Measurements from ENCODE around the gene CHST8.
"Not testable (repeated sequence)": the region's sequence is repeated elsewhere in the genome, so short reads cannot be mapped to it uniquely, and the experiment has no call there.

The CHST8 gene
- total RNA-seq: 0 to 1.1 (median 0) reads per million in 17 experiments

DNA sequence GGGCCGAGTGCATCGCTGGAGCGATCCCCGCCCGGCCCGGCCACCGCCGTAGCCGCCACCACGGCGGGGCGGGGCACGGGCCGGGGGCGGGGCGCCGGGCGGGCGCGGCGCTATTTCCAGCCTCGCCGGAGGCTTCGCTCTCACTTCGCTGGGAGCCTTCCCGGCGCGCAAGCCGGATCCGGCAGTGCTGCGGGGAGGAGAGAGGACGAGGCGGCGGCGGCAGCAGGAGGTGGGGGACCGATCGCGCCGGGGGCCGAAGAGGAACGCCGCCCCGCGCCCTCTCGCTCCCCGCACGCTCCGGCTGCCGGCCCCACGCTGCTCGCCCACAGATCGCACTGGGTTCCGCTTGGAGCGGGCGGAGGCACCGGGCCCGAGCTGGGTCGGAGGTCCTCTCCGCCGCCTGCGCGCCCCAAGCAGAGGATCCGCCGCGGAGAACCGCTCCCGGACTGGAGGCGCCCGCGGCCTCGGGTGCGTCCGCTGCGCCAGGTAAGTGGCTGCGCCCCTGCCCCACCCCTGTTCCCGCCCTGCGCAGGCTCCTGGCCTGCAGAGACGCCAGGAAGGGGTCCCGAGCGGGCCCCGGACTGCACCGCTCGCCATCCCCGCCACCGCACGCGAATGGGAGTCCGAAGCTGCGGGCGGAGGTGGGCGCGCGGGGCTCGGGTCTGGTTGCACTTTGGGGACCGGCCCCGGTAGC lies at the start of gene CHST8:
TSS of gene CHST8 (plus strand) at position 143 of the 694 bp plus-strand sequence. CDS start 67,309 bp downstream, outside the sequence.
- DNase-seq: peak in 3 of 4 experiments; percentile 9 to 40 (median 20)

- no peak for DNase-seq
These were observed 48.8 kb upstream of the CHST8 start for GRCh38 chr19:33572929-33573328.

GRCh38 chr19:33574824-33575223 lies 46.9 kb upstream of the CHST8 start:
- no peak for DNase-seq

DNA sequence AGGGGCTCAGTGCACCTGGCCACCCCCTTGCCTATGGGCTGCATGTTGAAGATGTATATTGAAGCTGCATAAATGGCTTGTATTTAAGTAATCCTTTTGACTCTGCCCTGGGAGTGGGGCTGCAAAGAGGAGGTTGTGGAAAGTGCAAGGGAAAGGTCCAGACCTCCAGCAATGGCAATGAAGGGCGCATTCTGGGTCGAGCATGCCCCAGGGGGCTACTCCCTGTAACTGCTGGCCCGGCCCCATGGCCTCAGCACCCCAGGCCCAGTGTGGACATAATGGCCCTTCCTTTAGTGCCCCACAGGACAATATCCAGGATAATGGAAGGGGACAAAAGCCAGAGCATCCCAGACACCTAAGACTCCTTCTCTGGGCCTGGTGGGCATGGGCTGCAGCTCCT lies 43.1 kb upstream of the CHST8 start:
- DNase-seq: no peak

DNA sequence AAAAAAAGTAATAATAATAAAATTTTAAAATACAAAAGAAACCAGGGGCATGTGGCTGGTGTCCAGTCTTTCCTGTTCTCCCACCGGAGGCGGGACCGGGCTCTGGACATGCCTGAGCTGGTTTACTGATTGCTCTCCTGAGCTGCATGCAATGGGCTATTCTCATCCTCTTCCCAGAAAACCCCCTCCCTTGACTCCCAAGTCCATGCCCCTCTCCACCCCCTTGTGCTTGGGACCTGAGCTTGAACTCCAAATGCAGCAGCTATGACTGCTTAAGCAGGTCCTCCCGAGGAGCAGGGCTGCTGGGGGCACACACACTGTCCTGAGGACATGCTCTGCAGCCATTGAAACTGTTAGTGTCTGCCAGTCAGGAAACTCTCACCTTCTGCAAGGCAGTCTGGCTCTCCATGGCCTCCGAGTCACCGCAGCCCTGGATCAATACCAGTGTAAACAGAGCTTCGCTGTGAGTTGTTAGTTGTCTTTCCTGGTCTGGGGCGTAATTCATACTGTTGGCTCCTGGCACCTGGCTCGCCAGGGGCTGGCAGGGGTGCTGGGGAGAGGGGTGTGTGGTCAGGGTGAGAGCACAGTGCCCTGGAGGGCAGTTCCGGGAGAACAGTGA lies 41.6 kb upstream of the CHST8 start:
- DNase-seq: no peak

GRCh38 chr19:33580645-33581037 lies 41.1 kb upstream of the CHST8 start:
- DNase-seq: no peak

GRCh38 chr19:33582914-33583313 lies 38.8 kb upstream of the CHST8 start:
- no peak for DNase-seq

GRCh38 chr19:33587150-33587549 lies 34.6 kb upstream of the CHST8 start:
- no peak for DNase-seq

- no peak for DNase-seq
These were observed 31.5 kb upstream of the CHST8 start for GRCh38 chr19:33590224-33590623.

- no peak for DNase-seq
These were observed 26.0 kb upstream of the CHST8 start for GRCh38 chr19:33595783-33596182.

GRCh38 chr19:33601583-33601982 lies 20.2 kb upstream of the CHST8 start:
- DNase-seq: no peak

- no peak for DNase-seq
These were observed 19.1 kb upstream of the CHST8 start for GRCh38 chr19:33602576-33603204.

DNA sequence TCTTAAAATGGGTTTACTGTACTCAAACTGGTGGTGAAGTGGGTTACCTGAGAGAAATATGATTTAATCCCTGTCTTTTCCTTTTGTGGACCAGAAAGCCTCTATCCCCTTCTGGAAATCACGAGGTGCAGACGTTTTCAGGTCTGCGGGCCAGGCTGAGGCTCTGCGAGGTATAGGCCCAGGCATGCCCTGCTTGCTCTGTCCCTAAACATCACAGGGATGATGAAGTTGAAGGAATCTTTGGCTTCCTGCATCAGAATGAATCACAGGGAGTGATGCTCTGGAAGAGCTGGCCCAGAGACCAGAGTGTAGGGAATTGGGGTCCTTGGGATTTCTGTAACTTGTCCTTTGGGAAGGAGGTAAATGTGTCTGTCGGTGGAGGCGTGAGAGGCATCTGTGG lies 18.4 kb upstream of the CHST8 start:
- DNase-seq: no peak

DNA sequence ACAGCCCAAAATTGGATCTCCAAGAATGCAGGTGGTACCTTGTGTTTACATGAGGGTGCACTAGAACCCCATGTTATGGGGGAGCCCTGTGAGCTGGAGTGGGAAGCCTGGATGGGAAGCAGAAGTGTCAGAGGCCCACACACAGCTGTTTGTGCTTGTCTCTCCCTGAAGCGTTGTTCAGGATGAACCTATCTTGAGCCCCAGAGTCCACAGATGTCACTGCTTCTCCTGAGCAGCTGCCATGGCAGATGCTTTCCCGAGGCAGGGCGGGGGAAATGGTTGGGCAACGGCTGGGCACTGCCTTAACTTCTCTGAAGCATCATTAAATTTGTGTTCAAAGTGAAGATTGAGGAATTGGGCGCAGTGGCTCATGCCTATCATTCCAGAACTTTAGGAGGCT lies 17.1 kb upstream of the CHST8 start:
- no peak for DNase-seq

- not testable (repeated sequence) for DNase-seq
These were observed 15.9 kb upstream of the CHST8 start for GRCh38 chr19:33605803-33606295.

GRCh38 chr19:33606556-33606955 lies 15.2 kb upstream of the CHST8 start:
- no peak for DNase-seq

DNA sequence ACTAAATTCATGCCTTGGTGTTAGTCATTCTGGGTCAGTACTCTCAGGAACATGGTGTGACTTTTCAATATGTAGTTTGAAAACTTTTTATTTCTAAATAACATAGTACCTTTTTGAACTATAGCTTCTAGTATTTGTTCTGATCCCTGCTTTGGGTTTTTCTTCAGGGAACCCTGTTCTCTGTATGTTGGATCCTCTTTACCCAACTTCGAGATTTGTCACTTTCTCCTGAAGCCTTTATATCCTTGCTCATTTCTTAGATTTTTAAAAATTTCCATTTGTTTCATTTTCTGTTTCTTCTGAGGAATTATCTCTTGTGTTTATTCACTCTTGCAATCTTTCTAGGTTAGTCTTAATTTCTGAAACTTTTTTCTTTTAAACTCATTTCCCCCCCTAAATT lies 12.4 kb upstream of the CHST8 start:
- no peak for DNase-seq

- no peak for DNase-seq
These were observed 11.2 kb upstream of the CHST8 start for GRCh38 chr19:33610588-33610987.

- no peak for DNase-seq
These were observed 8.7 kb upstream of the CHST8 start for GRCh38 chr19:33612928-33613619.

- no peak for DNase-seq
These were observed 8.1 kb upstream of the CHST8 start for GRCh38 chr19:33613620-33614000.

- DNase-seq: no peak
These were observed 5.4 kb upstream of the CHST8 start for GRCh38 chr19:33616346-33616745.

- DNase-seq: no peak
These were observed 4.9 kb upstream of the CHST8 start for GRCh38 chr19:33616857-33617256.

DNA sequence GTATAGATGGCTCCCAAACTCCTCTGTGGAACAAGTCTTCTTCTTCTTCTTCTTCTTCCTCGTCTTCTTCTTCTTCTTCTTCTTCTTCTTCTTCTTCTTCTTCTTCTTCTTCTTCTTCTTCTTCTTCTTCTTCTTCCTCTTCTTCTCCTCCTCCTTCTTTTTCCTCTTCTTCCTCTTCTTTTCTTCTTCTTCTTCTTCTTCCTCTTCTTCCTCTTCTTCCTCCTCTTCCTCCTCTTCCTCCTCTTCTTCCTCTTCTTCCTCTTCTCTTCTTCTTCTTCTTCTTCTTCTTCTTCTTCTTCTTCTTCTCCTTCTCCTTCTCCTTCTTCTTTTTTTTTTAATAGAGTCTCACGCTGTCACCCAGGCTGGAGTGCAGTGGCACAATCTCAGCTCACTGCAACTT lies 3.4 kb upstream of the CHST8 start:
- not testable (repeated sequence) for DNase-seq
